Putamen (tissue), 1 donor: ENCODE measurements around the gene SLC5A6.

Experiments
- DNase-seq: peaks from one replicate; pipeline ENCODE4 v3.0.0-alpha.2; 2016; ENCODE audit warnings: low spot score

SLC5A6 gene

DNA sequence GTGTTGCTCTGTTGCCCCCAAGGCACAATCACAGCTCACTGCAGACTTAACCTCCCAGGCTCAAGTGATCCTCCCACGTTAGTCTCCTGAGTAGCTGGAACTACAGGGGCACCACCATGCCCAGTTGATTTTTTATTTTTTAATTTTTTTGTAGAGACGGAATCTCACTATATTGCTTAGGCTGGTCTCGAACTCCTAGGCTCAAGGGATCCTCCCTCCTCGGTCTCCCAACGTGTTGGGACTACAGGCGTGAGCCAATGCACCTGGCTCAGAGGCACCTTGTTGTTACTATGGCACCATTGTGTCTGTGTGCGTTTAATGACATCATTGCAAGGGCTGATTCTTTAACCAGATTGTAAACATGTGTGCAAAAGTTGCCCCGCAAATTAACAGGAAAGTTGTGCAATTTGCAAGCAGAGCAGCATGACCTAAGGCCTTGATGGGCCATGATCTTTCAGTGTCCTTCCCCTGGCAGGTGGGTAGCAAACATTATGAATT lies 40.7 kb downstream of the SLC5A6 start:
- no peak for DNase-seq

- no peak for DNase-seq
Measured at GRCh38 chr2:27170581-27171337, 41.3 kb downstream of the SLC5A6 start.

- no peak for DNase-seq
Measured at GRCh38 chr2:27164960-27165763, 46.9 kb downstream of the SLC5A6 start.

GRCh38 chr2:27162151-27163121 lies 49.6 kb downstream of the SLC5A6 start:
- DNase-seq: no peak

- DNase-seq: no peak
Measured at GRCh38 chr2:27160191-27160590, 51.9 kb downstream of the SLC5A6 start.

DNA sequence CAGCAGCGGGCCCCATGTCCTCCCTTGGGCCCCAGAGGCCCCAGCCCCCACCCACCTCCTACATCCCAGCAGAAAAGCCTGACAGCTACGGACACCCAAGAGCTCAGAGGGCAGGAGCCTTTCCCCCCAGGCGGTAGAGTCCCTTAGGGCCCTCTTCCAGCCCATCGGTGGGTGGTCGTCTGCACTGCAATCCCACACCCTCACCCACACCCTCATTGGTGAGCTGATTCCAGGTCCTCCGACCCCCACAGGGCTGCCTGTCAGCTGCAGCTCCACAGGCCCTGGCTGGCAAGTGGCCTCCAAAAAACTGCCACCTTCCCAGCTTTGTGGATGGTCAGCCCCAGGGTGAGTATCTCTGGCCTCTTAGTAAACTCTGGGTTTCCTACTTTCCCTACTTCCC lies 52.8 kb downstream of the SLC5A6 start:
- DNase-seq: no peak

- DNase-seq: no peak
Measured at GRCh38 chr2:27158468-27158867, 53.6 kb downstream of the SLC5A6 start.

- DNase-seq: no peak
Measured at GRCh38 chr2:27155069-27155520, 57.0 kb downstream of the SLC5A6 start.

DNA sequence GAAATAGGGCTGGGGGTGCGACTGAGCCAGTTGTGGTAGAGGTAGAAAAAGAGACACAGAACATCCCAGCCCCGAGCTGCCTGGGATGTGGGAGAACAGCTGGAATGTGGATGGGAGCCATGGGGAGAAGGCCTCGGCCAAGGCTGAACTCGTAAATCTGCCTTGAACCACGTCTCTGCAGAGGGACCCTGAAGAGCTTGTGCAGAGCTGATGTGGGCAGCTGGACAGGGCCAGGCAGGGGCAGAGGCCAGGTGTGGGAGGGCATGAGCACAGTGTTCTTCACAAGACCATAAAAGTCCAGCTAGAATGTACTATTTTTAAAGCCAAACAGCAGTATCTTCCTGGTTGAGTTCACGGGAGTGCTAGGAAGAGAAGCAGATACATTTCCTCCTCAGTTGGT lies 57.6 kb downstream of the SLC5A6 start:
- DNase-seq: no peak

DNA sequence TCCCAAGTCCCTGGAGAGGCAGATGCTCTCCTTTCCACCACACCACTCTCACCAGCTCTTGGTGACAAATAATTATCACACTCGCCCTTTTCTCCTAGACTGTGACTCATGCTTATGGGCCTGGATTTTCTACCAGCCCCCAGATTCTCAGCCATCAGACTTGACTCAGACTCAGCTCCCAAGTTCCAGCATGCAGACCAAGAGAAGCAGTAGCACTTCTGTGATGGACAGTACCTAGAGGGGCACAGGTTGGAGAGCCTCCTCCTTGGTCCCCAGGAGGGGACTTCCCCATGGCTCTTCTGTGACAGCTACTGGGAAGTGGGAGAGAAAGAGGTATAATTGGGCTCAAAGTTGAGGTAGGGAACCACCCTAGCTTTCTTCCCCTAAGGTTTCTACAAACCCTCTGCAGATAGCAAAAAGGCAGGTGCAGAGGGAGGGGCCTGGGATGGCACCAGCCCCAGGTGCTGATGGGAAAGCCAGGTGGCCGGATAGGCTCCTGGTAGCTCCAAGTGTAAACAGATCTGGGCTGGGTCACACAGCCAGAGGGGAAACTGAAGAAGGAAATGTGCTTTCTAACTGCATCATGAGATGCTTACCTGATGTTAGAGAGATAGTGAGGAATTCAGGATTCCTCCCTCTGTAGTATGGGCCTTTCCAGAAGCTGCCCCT lies 59.1 kb downstream of the SLC5A6 start:
- no peak for DNase-seq

DNA sequence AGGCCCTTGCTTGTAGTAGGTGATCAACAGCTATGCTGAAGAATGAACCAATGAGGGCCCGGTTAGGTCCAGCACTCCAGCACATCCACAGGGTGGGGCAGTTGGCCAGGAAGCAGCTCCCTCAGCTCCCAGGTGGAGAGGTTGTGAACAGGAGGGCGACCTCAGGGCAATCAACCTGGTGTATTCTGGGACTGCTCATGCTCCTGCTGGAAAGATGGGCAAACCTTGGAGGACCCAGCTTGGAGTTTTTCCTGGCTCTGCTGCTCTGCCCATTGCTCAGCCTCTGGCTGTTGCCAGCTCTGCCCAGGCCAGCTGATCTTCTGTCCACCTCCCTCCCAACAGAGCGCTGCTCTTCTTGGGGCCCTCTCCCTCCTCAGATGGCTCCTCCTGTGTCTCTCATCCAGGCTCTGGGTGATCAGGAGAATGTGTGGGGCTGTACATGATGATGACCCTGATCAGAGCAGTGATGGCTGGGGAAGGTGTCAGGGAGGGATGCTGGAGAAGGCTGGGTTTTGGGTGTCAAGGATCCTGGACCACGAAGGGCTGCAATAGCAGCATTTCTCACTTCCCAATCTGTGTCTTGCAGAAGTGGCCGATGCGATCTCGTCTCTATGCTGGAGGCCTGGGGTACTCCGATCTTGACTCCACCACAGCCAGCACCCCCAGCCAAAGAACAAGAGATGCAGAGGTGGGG lies 59.8 kb downstream of the SLC5A6 start:
- no peak for DNase-seq

DNA sequence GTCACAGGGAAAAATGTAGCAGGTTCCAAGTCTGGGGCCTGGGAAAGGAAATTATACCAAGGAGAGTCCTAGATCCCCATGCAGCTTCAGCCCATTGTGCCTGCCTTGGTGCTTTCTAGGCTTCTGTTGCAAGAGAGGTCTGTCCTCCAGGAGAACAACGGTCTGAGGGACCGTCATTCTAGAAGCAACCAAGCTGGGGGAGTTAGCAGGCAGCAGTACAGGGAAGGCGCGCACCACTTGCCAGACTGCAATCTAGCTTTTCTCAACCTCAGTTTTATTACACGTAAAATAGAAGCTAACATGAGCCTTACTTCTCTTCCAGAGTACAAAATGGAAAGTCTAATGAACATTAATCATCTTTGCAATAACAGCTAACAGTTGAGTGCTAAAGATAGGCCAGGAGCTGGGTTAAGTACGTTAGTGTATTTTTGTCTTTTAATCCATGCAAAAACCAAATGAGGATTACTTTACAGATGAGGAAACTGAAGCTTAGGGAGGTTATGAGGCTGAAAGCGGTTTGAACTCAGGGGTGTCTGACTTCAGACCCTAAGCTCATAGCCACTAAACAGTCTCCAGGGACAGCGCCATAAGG lies 61.3 kb downstream of the SLC5A6 start:
- no peak for DNase-seq
